Activated T-cell treated with anti-CD3 and anti-CD28 coated beads, Interleukin-2, amount 50 U/mL, for 48 hours (primary cell): Measurements from ENCODE around the gene CHRM5.

Source experiments
- DNase-seq, 2 experiments: peaks; one replicate each; pipeline ENCODE4 v3.0.0-alpha.2; 2020

Gene CHRM5, protein sequence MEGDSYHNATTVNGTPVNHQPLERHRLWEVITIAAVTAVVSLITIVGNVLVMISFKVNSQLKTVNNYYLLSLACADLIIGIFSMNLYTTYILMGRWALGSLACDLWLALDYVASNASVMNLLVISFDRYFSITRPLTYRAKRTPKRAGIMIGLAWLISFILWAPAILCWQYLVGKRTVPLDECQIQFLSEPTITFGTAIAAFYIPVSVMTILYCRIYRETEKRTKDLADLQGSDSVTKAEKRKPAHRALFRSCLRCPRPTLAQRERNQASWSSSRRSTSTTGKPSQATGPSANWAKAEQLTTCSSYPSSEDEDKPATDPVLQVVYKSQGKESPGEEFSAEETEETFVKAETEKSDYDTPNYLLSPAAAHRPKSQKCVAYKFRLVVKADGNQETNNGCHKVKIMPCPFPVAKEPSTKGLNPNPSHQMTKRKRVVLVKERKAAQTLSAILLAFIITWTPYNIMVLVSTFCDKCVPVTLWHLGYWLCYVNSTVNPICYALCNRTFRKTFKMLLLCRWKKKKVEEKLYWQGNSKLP

DNA sequence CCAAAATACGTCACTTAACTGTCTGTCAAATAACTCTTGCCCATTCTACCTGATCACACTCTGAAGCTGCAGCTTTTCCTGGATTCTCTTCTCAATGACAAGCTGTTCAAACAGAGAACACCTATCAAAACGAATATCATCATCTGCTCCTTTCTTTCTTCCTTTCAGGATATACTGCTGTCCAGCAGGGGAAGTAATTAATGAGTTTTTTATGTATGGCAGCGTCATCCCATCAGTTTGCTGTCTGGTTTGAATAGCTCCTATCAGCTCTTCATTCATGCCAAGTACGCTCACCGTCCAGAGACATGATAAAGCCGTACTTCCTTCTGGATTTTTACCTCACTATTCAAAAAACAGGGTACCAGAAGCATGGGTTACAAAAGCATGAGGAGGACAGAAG lies at the start of gene CHRM5:
Gene CHRM5, plus strand, starts transcription at position 274 of the 400 bp plus-strand sequence. CDS start 94,221 bp downstream, outside the sequence.
- DNase-seq: no peak

DNA sequence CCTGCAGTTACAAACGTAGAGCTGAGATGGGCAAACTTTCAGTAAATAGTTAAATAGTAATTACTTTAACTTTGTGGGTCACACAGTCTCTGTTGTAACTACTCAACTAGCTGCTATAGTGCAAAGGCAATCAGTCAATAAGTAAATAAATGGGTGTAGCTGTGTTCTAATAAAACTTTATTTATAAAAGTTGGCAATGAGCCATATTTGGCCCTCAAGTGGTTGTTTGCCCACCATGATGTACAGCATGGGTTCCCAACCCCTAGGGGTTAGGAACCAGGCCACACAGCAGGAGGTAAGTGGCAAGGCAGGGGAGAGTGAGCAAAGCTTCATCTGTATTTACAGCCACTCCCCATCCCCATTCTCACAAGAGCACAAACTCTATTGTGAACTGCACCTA lies 44.9 kb upstream of the CHRM5 start:
- DNase-seq: no peak

DNA sequence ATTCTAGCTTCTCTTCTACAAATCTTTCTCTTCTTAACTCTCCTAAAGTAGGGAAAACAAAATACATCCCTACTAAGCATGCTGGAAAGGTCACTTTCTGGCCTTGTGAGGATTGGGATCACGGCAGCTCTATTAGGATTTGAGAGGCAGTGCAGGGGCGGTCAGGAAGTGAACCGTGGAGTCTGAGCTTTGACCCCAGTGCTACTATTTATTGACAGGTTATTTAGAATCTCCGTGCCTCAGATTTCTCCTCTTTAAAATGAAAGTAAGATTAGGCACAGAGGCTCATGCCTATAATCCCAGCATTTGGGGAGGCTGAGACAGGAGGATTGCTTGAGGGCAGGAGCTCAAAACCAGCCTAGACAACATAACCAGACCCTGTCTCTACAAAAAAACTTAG lies 42.0 kb upstream of the CHRM5 start:
- no peak for DNase-seq

DNA sequence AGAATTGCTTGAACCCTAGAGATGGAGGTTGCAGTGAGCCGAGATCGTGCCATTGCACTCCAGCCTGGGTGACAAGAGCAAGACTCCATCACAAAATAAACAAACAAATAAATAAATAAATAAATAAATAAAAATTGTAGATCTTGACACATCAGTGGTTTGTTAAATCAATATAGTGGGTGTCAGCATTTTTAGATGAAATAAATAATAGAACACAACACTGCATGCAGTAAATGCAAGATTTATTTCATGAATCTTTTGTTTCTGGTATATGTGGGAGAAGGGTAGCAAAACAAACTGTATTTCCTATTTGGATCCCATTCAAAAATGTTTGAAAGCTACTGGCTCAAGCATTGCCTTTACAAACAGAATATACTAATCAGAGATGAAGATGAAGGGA lies 35.6 kb upstream of the CHRM5 start:
- no peak for DNase-seq

DNA sequence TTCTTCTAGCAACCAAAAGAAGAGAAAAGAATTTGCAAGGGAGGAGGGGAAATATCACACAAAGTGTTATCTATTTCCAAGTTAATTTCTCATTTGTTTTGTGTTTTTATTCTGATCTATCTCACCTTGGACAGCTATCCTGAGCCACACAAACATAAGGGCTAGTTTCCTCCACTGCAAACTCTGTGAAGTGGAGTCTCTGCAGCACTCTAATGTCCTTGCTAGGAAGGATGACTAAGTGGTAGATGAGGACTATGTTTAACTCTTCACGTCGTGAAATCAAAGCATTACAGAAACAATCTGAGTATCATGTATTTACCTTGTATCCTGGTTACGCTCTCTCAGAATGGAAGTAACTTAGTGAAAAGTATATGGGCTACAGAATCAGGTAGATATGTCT lies 33.9 kb upstream of the CHRM5 start:
- no peak for DNase-seq

DNA sequence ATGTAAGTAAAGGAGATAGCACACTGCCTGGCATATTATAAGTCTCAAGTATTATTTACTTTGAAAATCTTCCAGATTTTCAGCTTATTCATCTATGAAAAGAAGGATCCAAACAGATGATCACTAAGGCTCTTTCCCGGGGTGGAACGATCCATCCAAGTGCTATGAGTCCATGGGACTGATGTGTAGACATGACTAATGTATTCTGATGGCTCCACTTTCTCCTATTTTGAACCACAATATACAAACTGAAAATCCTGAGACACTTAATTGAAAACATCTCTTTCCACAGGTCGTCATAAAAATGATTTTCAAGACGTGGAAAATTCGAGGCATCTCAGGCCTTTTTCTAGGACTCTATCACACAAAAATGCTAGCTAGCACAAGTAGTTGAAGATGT lies 33.4 kb upstream of the CHRM5 start:
- DNase-seq: no peak

DNA sequence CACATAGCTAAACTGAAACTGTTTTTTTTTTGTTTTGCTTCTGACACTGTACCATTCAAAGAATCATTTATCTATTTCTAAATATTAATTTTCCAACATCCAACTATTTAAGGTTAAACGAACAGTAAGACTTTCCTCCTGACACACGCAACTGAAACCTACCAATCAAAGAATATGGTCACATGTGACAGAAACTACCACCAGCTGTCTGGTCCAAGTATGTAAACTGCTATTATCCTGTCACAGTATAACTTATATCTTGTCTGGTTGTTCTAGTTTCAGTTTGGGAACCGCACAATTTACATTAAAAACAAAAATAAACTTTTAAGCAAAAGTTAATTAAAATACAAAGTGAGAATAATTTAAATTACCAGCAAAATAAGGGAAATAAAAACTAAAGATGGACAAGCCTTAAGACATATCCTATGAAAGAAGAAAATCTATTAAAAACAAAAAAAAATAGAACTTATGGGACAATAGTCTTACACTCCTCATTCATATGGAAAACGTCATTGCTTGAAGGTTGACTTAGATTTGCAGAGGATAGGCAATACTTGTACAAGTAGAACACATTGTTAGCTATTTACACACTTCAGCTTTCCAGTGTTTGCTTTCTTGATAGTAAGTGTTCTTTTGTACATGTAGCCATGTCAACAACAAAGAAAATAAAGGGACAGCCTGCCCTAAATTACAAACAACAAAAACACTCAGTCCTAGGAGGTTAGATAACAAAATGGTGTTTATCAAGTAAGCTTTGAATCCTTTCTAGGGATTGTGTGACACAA lies 26.8 kb upstream of the CHRM5 start:
- no peak for DNase-seq

DNA sequence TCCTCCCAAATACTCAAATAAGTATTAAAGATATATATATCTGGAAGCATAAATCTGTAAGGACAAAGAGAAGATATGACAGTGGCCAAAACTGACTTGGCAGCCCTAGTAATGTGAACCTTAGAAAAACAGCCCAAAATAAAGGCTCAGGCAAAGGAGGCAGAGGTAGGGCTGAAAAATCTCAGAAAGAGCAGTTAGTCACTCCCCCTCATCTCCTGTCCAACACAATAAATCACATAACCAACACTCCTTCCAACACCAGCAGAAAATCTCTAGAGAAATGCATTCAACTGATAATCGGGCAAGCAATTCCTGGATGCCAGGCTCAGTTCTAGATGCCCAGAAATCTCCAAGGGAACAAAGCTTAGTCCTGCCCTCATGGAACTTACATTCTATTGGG lies 22.1 kb upstream of the CHRM5 start:
- DNase-seq: no peak

DNA sequence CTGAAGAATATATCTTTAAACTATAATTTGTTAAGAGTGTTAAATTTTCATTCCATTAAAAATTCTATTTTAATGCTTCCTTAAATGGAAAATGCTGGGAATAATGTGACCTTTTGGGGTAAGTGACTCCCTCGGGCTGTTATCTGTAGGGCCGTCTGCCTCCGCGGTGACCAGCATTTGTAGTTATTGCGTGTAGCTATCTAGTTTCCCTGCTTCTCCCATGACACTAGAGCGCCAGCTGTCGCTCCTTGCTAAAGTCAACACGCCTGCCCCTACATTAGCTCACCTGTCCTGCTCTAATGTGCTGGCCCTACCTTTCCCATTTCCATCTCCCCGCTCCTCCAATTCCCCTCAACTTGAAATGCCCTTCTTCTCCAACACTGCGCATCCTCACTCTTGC lies 12.4 kb upstream of the CHRM5 start:
- no peak for DNase-seq

DNA sequence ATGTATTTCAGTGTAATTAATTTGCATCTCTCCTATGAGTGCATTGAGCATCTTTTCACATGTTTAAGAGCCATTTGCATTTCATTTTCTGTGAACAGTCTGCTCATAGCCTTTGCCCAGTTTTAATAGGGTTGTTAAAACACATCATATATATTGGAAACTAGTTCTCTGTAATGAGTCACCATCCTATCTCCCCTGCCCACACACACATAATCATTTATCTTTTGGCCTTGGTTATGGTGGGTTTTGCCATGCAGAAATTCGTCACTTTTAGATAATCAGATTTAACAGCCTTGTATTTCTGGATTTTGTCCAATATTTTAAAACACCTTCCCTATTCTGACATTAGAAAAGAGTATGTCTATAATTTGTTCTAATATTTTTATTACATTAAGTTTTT lies 11.9 kb upstream of the CHRM5 start:
- no peak for DNase-seq

DNA sequence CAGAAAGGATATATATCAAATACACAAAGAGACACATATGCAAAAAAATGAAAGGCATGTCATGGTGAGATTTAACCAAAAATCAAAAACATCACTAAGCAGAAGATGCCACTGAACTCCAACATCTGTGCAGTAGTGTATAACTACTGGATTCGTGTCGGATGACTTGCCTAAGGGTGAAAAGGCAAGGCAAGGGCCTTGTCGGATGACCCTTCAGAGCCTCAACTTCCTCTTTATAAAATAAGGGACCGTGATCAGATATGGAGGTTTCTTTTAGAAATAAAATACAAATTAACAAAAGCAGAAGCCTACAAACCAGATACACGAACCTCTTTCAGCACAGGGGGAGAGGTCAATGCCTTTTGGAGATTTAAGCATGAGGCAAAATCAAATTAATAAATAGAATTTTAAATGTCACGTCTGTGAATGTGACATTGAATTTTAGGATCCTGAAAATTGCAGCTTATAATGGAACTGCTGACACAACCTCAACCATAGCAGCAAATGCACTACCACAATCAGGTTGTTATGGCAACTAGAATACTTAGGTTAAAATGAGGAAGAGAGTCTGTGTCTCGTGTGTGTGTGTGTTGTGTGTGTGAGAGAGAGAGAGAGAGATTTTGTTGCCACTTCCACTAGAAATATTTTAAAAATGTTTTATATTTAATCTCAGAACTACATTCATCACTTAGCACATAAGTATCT lies 8.3 kb upstream of the CHRM5 start:
- no peak for DNase-seq

DNA sequence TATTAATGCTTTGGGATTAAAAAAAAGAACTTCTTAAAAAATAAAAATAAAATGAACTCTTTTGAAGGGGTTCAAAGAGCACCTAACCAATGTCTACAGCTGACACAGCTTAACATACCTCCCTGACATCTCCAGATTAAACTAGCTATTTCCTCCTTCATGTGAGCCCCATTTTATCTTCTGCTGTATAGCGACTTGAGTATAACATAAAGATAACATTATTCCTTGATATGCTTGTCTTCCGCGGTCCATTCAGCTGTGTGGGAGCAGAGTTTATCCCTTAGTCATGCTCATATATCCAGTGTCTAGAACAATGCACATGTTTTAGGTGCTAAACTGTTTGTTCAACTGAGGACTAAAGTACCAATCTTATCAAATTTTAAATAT lies 7.8 kb upstream of the CHRM5 start:
- no peak for DNase-seq

DNA sequence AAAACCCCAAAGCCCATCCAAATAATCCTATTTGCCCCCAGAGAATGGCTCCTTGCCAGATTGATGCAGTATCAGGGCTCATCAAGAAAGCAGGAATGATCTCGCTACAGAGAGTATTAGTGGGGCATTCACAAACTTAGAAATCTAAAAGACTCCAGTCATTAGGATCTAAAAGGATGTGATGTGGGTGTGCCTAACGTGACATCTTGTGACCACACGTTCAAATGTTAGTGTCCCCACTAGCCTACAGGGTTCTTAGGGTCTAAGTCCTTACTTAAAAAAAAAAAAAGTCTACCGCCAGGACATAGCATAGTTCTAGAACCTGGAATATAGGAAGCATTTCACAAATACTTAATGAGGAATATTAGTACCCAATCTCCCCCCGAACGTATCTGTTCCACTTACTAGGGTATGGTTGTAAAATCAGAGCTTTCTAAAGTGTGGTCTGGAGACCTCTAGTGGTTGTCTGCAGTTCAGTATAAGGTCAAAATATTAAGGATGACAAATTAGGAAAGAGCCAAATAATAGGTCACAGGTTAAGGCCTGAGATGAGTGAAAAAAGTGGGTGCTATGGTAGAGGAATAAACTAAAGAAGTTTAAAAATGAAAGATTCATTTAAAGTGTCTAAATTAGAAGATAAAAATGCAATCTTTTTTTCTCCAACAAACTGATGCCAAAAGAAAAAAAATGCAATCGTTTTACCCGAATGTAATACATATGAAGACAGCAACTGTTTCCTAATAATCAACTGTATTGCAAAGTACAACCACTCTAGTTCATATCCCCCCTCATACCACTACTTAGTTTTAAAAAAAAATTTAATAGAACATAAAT lies 4.2 kb upstream of the CHRM5 start:
- no peak for DNase-seq

DNA sequence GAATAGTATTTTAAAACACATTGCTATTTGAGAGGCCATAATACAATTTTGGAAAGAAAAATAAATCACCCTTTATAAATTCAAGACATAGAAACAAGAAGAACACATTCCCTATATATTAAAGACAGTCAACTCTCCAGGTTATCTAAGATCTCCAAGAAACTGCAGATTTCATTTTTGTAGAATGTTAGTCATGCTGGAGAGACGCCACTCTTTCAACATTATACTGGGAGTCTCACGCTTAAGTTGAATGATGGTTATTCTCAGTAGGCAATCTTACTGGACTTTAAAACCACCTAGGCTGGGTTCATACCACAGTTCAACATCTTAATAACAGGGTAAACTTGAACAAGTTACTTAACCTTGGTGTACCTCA lies 3.6 kb upstream of the CHRM5 start:
- no peak for DNase-seq

DNA sequence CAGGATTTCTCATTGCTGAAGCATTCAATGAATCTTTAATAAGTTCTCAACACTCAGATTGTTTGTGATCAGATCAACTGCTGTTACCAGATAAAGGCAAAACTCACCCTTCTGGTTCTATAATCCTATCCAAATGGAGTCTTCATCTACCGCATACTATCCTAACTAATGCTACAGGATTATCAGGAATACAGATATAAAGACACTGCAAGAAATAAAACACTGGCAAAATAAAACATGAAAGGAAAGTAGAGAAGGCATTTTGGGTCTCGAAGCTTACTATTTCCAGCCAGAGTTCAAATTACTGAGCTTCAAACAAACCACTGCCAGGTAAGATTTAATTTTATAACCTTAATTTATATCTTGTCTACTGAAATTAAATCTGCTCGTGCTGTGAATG lies 524 bp downstream of the CHRM5 start:
- no peak for DNase-seq

DNA sequence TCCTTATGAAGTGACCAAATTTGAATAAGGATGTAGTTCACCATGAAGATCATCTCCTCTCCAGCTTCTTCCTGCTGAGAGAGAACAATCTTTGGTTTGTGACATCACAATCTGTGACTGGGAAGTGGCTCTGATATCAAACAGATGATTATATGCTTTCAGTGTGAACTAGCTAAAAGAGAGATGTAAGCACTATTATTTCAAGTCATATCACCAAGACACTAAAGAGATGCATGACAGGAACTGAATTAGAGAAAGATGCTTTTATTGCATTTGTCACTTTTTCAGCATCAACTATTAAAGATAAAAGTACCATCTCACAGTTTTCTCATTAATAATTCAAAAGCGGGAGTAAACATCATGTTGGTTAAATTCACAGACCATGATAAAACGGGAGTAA lies 3.5 kb downstream of the CHRM5 start:
- no peak for DNase-seq

DNA sequence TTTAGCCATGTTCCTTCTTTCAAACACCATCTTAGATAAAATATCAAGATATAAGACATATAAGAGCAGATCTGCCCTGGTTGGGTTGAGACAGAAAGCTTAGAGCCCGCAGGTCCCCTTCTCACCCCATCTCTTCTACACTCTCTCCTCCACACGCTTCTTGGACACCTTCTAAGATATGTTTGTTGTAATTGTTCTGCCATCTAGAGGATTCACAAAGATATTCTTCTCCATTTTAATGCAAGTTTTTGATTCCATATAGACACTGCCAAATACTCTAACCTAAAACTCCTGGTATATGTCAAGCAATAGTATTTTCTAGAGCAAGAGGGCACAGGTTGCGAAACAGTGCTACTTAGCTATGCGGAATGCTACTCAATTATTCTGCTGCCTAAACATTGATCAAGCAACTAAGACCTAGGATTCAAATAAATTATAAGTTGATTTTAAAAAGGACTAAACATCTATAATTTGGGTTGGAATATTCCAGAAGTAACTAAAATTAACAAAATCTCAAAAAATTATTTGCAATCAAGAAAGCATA lies 6.8 kb downstream of the CHRM5 start:
- DNase-seq: no peak

DNA sequence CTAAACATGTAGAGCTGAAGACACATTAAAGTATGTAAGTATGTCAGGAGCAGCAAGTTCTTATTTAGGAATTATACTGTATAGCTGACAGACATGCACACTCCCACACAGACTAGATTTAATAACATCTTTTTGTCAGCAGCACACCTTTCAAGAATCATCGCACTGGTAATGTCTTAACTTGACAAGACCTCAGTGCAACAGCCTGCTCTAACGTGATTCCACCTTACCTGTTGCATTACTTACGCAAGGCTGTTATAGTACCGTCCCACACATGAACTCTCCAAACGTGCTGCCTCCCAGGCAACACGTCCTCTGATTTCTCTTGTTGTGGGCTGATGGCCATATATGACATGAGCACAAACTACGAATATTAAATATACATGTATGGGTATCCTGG lies 11.9 kb downstream of the CHRM5 start:
- DNase-seq: no peak

DNA sequence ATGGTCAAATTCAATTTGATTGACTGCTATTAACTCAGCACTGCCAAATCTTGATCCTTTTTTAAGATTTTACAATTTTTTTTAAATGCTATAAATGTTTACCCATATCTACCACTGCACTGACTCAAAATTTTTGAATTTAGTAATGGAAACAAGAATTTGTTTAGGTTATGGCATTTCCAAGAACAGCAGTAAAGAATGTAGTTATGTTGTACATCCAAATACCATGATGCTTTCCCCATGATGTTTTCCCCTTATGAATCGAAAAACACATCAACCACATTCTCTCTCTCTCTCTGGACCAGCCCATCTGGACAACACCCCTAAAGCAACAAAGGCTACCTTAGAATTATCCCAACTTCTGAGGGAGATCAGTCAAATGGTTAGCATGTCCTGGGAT lies 14.2 kb downstream of the CHRM5 start:
- DNase-seq: no peak

DNA sequence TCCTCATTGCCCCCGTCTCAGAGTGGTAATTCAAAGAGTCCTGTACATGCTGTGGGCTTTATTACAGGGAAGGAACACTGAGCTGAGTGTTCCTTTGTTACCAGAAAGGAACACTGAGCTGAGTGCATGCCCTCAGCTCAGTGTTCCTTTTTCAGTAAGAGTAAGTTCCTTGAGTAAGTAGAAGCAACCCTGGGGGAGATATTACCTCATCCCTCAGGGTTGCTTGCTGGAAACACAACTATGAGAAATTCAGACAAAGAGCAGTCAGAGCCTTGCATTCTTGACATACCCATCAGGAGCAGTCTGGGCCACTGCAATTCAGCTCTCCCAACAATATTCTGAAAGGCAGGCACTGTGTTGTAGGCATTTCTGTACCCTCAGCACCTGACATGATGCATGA lies 17.0 kb downstream of the CHRM5 start:
- no peak for DNase-seq

DNA sequence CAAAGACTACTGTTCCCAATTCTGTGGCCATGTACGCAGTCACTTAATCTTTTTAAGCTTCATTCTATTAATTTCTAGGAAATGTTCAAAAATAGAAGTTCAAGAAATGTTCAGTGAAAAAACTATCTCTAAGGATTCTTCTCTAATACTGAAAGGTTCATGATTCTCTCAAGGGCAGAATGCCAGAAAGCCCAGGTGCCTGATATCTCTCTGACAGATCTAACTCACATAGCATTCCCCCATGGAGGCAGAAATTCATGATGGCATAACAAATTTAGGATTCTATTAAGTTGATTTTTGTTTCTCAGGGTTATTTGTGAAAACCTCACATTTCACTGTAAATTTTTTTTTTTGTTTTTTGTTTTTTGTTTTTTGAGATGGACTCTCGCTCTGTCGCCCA lies 17.5 kb downstream of the CHRM5 start:
- no peak for DNase-seq

DNA sequence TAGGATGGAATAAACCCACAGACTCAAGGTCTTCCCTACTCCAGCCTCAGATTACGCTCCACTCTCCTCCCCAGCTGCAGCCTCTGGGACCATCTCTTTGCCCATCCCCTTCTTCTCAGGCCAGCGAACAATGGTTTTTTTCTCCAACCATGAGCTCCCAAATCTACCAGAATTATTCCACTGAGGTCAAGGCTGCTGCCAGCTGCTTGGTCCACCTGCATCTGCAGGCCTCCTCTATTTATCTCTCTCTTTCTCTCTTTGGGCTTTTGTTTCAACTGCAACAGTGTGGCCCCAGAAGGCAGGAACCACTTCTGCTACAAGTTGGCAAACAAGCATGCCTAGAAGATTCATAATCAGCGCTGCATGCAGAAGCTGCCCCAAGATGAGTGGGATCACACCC lies 19.1 kb downstream of the CHRM5 start:
- no peak for DNase-seq
